Kidney glomerular epithelial cell (primary cell): Measurements from ENCODE around the gene TMEM114.

Experiments used
- DNase-seq: peaks from one replicate; lab custom pipeline; 2025; lab: John Stamatoyannopoulos, UW

TMEM114 gene

DNA sequence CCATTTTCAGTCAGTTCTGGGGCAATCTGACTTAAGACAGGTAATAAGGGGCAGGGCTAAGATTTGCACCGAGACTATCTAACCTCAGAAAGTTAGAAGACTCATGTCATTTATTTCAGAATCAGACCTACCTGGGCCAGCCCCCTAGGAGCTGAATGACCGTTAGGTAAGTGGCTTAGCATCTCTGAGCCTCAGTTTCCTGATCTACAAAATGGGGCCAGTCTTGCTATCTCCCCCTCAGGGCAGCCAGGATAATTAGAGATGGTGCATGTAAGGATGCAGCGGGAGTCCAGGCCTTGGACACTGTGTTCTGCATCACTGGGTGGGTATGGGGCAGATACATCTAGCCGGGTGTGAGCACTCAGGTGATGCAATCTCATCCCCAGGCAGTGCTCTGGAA, 20.8 kb upstream of the TMEM114 start:
- DNase-seq, result no peak

DNA sequence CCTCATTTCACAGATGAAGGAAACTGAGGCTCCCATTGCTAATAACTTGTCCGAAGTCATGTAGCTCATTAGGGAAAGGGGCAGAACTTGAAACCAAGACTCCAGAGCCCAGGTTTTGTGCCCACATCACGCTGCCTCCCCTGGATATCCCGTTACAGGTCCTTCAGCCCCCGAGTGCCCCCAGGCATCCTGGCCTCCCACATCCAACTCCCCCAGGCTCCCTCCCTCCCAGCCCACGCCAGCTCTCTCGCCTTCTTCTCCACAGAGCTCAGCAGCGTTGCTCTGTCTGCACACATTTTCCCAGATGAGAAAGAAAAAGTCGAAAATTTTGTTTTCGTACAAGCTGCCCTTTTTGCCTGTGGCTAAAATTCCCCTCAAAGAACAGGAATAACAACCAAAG, 16.9 kb upstream of the TMEM114 start:
- DNase-seq, result no peak

DNA sequence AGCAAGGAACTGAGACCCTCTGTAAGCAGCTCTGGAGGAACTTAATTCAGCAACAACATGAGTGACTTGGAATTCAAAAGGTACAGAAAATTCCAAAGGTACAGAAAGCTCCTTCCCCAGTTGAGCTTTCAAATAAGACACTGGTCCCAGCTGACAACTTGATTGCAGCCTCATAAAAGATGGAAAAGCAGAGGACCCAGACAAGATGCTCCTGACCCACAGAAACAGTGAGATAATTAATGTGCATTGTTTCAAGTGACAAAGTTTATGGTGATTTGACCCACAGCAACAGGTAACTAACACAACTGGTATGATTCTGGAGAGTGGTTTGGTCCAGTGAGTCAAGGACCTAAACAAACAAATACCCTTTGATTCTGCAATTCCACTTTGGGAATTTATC, 15.2 kb upstream of the TMEM114 start:
- DNase-seq, result no peak

DNA sequence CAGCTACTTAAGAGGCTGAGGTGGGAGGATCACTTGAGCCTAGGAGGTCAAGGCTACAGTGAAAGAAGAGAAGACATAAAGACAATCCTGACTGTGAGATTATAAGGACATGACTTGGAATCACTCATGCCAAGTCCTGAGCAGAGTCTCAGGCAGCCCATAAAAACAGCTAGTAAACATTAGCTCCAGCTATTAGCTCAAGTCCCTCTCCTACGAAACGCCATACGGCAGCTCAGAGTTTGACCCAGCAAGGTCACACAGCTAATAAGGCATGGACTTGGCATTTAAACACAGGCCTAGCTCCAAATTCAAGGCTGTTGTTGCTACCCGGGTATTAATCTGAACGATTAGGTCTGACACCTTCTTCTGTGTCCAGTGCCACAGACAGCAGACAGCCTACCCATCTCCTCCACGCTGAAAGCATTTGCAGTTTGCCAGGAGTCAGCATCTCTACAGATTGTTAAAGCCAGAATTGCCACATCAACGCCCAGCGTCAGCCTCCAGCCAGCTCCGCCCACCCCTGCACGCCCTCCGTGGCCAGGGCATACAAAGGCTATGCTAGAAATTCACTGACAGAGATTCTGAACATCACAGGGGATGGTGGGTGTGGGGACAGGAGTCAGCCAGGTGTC, 9.9 kb upstream of the TMEM114 start:
- no peak for DNase-seq

DNA sequence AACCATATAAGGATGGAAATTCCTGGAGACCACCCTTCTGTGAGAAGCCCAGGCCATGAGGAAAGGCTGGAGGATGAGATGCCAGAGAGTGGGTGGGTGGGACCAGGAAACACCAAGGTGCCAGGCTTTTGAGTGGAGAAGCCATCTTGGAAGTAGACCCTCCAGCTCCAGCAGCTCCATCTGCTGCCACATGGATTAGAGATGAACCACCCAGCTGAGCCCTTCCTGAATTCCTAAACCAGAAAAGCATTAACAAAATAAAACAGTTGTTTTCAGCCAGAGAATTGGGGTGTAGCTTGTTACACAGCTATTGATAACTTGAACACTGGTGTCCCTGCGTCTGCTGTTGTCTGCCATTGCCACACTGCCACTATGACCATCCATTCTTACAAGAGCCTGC, 6.3 kb upstream of the TMEM114 start:
- DNase-seq, result no peak

DNA sequence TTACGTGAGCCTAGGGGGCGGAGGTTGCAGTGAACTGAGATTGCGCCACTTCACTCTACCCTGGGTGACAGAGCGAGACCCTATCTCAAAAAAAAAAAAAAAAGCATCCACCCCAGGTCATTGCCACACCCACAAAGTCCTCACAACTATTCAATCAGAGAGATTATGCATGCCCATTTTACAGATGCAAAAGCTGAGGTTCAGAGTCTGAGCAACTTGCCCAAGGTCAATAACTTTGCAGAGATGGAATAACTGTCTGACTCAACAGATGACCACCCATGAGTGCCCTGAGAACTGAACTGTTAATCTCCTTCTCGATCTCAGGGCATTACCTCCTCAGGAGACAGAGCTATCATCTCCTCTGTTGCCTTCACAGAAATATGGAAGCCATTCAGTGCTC, 5.5 kb upstream of the TMEM114 start:
- DNase-seq, result no peak

DNA sequence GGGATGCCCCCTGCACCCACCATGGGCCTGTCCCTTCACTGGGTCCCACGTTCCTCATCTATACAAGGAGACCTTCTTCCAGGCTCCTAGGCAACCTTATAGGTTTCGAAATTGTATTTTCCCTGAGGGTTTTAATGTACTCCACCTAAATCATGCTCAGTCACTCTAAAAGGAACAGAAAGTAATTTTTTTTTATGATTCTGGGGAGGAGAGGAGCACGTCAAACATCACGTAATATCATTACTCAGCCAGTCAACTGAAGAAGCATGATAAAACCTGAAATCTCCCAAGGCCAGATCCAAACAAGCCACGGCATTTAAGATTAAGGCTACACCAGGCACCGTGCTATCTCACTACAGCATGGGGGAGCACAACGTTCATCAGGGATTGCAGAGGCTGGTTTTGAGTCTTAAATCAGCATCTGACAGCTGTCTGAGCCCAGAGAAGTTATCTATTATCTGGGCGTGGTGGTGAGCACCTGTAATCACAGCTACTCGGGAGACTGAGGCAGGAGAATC, 3.9 kb upstream of the TMEM114 start:
- no peak for DNase-seq

DNA sequence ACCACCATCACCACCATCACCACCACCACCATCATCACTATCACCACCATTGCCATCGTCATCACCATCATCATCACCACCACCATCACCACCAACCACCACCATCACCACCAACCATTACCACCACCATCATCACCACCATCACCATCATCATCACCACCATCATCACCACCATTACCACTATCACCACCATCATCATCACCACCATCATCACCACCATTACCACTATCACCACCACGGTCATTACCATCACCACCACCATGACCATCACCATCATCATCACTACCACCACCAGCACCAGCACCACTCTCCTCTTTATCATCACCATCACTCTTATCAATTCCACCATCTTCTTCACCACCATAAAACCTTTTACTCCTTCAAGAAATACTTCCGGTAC, 1.1 kb upstream of the TMEM114 start:
- DNase-seq, result no peak

DNA sequence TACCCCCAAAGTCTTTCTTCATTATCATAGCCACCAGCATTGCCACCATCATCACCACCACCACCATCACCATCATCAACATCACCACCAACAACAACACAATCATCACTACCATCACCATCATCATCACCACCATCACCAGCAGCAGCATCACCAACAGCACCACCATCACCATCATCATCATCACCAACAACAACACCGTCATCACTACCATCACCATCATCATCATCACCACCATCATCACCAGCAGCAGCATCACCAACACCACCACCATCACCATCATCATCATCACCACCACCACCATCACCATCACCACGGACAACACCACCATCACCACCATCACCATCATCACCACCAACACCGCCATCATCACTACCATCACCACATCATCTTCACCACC, 500 bp upstream of the TMEM114 start:
- no peak for DNase-seq

DNA sequence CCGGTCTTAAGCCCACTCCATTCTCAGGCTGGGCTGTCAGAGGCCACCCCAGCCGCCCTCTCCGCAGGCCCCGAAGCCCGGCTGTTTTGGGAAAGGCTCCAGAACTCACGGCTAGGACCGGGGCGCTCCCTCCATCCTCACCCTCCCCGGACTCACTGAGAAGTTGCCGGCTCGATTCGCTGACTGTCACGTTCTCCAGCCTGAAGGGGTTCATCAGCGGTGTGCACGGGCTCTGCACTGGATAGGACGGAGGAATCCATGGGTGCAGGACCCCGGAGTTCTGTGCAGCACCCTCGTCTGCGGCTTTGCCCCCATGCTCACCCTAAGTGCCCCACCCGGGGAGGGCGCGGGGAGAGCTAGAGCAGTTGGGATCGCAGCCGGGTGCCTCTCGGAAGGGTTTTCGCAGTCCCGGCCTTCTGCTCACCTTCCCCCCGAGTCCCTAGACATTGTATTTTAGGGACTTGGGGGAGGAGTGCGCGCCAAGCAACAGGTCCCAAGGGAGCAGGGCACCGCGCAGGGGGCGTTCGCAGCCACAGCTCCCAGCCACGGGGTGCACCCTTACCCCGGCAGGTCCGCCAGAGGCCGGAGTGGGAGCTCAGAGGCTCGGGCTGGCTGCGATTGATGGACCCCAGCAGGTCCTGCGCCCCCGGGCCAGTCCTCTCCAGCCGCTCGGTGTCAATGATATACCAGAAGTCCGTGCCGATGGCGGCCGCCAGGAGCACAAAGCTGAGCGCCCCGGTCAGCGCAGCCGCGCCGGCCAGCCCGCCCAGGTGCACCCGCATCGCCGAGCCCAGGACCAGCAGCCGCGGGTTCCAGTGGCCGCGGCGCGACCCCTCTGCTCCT, 1.0 kb downstream of the TMEM114 start:
- no peak for DNase-seq

DNA sequence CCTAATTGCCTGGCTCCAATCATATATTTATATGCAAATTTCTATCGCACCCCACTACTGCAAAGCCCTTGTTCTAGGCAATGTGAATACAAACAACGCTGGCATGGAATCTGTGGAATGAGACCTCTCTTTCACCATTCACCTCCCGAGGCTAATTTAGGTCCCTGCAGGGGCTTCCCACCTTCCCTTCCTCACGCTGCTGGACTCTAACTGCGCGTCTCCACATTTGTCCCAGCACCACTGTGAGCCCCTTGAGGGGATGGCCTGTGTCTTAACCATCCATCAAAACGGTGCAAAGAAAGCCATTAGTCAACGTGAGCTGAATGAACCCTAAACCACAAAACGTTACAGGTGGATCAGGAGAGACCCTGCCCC, 1.6 kb downstream of the TMEM114 start:
- no peak for DNase-seq

DNA sequence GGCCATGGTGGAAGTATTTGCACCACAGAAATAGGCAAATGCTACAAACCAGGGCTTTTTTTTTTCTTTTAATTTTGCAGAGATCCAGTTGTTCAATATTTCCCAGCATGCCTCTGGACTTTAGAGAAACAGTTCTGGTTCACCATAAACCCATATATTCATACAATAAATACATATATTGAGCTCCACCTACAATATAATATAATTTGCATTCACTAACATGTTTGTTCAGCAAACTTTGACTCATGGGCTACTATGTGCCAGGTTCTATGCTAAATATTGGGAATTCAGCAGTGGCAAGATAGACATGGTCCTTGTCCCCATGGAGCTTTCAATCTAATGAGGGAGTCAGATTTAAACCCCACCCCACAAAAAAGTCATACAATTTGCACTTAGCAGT, 3.2 kb downstream of the TMEM114 start:
- DNase-seq, result no peak

DNA sequence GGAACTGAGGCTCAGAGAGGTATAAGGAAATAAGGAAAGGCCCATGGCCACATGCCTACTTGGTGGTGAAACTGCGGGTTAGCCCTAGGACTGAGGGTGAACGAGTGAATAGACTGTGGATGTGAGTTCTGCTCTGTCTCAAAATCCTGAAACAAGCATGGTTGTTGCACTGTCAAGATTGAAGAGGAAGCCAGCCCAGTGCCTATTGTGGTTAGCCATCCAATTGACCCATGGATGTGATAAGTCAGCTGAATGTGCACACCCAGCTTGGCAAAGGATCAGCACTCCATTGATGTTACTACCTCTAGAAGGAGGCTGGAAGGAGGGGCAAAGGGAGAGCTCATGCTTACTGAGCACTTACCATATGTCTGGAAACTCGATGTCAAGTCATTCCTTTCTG, 4.5 kb downstream of the TMEM114 start:
- DNase-seq, result no peak

DNA sequence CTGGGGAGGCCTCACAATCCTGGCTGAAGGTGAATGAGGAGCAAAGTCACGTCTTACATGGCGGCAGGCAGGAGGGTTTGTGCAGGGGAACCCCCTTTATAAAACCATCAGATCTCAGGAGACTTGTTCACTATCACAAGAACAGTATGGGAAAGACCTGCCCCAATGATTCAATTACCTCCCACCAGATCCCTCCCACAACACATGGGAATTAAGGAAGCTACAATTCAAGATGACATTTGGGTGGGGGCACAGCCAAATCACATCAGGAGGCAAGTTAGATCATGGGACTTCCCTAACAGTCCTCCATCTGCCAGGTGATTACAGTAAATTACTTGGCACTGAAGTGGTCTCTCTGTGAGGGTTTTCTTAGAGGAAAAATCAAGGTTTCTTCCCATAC, 5.3 kb downstream of the TMEM114 start:
- no peak for DNase-seq

DNA sequence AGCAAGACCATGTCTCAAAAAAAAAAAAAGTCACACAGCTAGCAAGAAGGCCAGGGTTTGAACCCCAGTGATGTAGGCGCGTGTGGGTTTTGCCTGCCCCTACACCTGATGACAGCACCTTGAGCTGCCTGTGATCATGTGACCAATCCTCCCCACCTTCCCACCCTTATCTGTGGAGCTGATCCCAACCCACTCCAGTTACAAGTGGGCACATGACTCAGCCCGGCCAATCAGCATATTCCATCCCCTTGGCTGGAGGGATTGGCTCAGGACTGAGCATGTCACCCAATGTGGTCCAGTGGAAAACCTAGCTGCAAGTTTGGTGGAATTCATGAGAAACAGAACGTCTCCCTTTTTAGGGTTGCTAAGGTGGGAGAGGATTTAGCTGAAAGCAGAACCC, 6.6 kb downstream of the TMEM114 start:
- DNase-seq, result no peak

DNA sequence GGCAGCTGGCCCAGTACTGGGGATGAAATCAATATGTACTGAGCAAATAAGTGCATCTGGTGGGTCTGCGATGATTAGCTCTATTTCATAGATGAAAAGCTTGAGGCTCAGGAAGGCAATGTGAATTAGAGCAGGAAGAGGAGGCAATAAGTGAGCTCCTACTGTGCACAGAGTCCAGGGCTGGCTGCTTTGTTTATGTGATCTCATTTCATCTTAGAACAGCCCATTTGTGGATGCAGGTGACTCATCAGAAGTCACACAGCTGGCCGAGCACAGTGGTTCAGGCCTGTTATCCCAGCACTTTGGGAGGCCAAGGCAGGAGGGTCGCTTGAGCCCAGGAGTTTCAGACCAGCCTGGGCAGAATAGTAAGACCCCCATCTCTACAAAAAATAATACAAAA, 7.1 kb downstream of the TMEM114 start:
- no peak for DNase-seq

DNA sequence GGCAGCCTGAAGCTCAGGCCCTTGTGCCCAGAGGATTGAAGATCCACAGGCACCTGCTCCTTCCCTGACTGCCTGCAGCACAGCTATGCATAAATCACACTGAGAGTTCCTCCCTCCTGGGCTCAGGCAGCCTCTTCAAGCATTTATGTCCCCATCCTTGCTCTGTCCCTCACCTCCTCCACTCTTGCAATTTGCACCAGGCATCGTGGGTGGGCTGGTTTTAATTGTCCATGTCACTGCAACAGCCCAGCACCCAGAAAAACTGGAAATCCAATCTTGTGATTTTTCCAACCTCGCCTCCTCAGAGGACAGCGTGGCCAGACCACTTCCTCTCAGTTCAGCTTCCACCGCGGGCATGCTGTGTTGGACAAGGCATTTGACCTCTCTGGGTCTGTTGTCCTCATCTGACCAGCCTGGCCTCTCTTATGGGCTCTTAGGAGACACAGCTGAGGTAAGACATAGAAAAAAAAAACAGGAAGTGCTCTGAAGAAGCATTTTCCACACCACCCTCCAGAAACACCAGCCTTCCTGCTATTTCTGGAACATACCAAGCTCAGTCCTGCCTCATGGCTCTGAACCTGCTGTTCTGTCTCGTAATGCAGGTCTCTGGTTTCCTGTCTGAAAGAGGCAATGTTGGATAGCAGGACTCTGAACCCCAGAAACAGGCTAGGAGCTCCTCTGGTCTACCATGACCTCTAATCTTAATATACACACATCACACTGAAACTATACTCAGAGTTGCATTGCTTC, 8.3 kb downstream of the TMEM114 start:
- DNase-seq, result peak; percentile 1

DNA sequence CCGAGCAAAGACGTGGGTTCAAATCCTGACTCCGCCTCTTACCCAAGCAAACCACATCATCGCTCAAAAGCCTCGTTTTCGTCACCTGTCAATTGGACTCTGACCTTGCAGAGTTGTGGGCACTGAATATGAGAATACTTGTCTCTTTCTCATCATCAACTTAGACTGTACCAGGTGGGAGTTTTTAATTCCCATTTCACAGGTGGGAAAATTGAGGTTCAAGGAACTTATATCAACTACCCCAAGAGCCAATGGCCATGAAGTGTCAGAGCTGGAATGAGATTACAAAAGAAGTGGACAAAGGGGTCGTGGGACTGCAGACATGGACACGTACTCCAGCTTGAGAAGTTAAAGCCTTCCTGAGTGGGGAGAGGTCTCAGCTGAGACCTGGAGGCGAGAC, 10.8 kb downstream of the TMEM114 start:
- DNase-seq, result no peak

DNA sequence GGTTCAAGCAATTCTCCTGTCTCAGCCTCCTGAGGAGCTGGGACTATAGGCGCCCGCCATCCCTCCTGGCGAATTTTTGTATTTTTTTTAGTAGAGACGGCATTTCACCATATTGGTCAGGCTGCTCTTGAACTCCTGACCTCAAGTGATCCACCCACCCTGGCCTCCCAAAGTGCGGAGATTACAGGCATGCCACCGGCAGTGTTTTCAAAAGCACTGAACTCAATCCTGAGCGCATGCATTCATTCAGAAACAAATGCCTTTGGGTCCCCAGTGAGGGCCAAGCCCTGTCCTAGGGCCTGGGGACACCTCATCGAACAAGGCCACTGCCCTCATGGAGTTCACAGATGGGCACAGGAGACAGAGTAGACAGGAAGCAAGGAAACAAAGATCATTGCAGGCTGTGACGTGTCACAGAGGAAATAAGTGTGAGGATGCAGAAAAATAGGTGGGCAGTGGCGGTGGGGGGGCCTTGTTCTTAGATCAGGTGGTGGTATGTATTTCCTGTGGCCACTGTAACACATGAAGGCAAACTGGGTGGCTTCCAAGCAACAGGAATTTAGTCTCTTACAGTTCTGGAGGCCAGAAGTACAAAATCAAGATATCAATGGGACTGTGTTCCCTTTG, 12.5 kb downstream of the TMEM114 start:
- no peak for DNase-seq

DNA sequence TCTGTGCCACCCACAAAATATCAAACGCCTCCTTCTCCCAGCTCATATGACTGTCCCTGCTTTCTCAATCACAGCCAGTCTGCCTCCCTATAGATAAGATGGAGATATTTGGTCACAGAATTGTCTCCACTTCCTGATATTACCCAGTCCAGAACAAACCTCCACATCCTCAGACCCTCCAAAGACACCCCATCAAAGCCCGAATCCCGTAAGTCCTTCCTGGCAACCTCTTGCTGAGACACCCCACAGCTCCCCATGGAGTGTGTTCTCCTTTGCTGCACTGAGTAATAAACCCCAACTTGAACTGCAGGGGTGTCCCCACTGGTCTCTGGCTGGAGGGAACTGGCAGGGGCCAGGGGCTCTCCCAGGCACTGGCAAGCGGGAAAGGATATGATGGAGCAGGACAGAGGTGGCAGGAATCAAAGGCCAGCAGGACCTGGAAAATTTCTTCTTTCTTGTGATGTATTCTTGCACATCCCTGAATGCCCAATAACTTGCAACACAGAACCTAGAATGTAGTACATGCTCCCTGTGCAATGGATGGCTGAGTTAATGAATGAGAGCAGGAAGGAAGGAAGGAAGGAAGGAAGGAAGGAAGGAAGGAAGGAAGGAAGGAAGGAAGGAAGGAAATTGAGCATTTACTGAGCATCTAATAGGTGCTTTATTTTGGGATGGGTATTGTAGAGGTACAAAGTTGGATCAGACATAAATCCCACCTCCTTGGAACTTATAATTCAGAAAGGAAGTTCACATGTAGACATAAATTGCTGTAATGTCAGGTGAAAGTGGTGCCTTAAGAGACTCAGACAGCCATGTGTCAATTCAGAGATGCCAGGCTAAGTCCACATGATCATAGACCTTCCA, 13.9 kb downstream of the TMEM114 start:
- DNase-seq, result no peak

DNA sequence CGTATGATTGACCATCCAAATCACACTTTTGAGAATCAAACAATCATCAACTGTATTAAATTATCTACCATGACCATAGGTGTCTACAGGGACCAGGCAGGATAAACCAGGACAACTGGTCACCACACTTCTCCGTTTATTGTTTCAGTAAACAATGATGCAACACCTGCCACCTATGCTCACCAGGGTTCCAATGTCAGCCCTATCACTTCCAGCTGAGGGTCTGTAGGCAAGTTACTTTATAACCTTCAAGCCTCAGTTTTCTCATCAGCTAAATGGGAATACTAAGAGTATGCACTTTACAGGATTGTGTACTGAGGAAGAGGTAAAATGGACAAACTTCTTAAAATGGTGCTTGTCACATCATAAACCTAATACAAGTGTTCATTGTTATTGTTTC, 14.9 kb downstream of the TMEM114 start:
- DNase-seq, result no peak
